SU-DHL-6 (cell line): Measurements from ENCODE around the gene MPHOSPH6.
"Not testable (repeated sequence)": the region's sequence is repeated elsewhere in the genome, so short reads cannot be mapped to it uniquely, and the experiment has no call there.

Experiments
- H2AFZ ChIP-seq: fragments of 200-600 bp; sonication (generic); 2 replicates; pipeline ENCODE4 v1.6.1; 2014; ENCODE audit warnings: low read depth, mild to moderate bottlenecking, moderate library complexity, mixed read lengths, antibody characterized with exemption, low read length; ENCODE audit not compliant: severe bottlenecking
- H3F3A ChIP-seq: fragments of 200-600 bp; shearing (Covaris generic); 2 replicates; pipeline ENCODE4 v1.6.0; 2016; ENCODE audit warnings: antibody characterized with exemption, mild to moderate bottlenecking; ENCODE audit not compliant: insufficient read depth
- H3K27ac ChIP-seq: fragments of 200-600 bp; sonication (generic); 2 replicates; pipeline ENCODE4 v1.5.1; 2016; ENCODE audit warnings: low read depth, mild to moderate bottlenecking, low read length, moderate library complexity, mixed read lengths
- H3K27me3 ChIP-seq: fragments of 200-600 bp; sonication (generic), shearing (Covaris generic); 2 replicates; pipeline ENCODE4 v1.6.0; 2014; ENCODE audit warnings: mild to moderate bottlenecking, low read length
- H3K36me3 ChIP-seq: fragments of 200-600 bp; sonication (generic); 2 replicates; pipeline ENCODE4 v1.6.1; 2014; ENCODE audit warnings: mild to moderate bottlenecking, low read length, mixed read lengths
- H3K4me2 ChIP-seq: fragments of 300-600, 200-600 bp; shearing (Covaris generic), sonication (generic); 2 replicates; pipeline ENCODE4 v1.6.0; 2014; ENCODE audit warnings: low read length, low read depth, mild to moderate bottlenecking; ENCODE audit not compliant: poor library complexity, severe bottlenecking
- H3K4me3 ChIP-seq: fragments of 200-600 bp; sonication (generic); 2 replicates; pipeline ENCODE4 v1.5.1; 2014; ENCODE audit warnings: antibody characterized with exemption, low read length, mild to moderate bottlenecking, mixed read lengths; ENCODE audit not compliant: insufficient read depth, poor library complexity, severe bottlenecking
- H3K79me2 ChIP-seq: fragments of 200-600 bp; sonication (generic); 2 replicates; pipeline ENCODE4 v1.6.1; 2014; ENCODE audit warnings: mild to moderate bottlenecking, low read length, moderate library complexity; ENCODE audit not compliant: insufficient read depth
- H3K9ac ChIP-seq: fragments of 200-600 bp; sonication (generic); 2 replicates; pipeline ENCODE4 v1.7.0; 2014; ENCODE audit warnings: mild to moderate bottlenecking, low read length
- H3K9me2 ChIP-seq: fragments of 200-600 bp; sonication (generic); replicated peaks from 2 replicates; pipeline ENCODE4 v1.6.1; 2014; ENCODE audit warnings: low read length; ENCODE audit not compliant: insufficient read depth
- H3K9me3 ChIP-seq: fragments of 200-600 bp; sonication (generic); 2 replicates; pipeline ENCODE4 v1.6.1; 2014; ENCODE audit warnings: low read length, mixed read lengths; ENCODE audit not compliant: insufficient read depth
- H4K20me1 ChIP-seq: fragments of 200-600 bp; sonication (generic); 2 replicates; pipeline ENCODE4 v1.6.1; 2014; ENCODE audit warnings: low read depth, mild to moderate bottlenecking, antibody characterized with exemption, low read length, moderate library complexity, mixed read lengths
- EZH2phosphoT487 ChIP-seq: fragments of 200-600 bp; sonication (generic), shearing (Covaris generic); conservative IDR thresholded peaks from 2 replicates; pipeline ENCODE4 v1.6.1; 2018; ENCODE audit warnings: mild to moderate bottlenecking, antibody characterized with exemption, low read length, moderate library complexity, mixed read lengths
- TF ChIP-seq, protein P1 (sequence below): fragments of 200-600 bp; sonication (generic); IDR thresholded peaks from one replicate; pipeline ENCODE4 v1.5.1; 2017; ENCODE audit warnings: antibody characterized with exemption, mild to moderate bottlenecking, low read length, moderate library complexity; ENCODE audit not compliant: insufficient read depth, poor library complexity, severe bottlenecking

MPHOSPH6 gene, protein sequence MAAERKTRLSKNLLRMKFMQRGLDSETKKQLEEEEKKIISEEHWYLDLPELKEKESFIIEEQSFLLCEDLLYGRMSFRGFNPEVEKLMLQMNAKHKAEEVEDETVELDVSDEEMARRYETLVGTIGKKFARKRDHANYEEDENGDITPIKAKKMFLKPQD

GRCh38 chr16:82169861-82170845, at the start of gene MPHOSPH6:
TSS of gene MPHOSPH6 (minus strand) at chr16:82170224. CDS start at chr16:82170175, 49 bp downstream.
- Histone ChIP-seq H3K4me3 (peak within 1 kb of the TSS; percentile 78), H3K36me3 (no peaks in the 10 kb centered on the region), H3K9me2 (no peaks in the 10 kb centered on the region), H2AFZ (peak within 1 kb of the TSS; percentile 88), H3K9ac (peak within 1 kb of the TSS; percentile 74), H3K27me3 (no peaks in the 10 kb centered on the region), H3K9me3 (no peaks in the 10 kb centered on the region), H3K4me2 (peak within 1 kb of the TSS; percentile 90), H3K27ac (no peak within 1 kb of the TSS), H3F3A (no peaks in the 10 kb centered on the region), H3K79me2 (peaks cover 32% of the 10 kb centered on the region; the same call in 1 of the 2 replicates), H4K20me1 (no peaks in the 10 kb centered on the region)
- TF ChIP-seq, protein P1, sequence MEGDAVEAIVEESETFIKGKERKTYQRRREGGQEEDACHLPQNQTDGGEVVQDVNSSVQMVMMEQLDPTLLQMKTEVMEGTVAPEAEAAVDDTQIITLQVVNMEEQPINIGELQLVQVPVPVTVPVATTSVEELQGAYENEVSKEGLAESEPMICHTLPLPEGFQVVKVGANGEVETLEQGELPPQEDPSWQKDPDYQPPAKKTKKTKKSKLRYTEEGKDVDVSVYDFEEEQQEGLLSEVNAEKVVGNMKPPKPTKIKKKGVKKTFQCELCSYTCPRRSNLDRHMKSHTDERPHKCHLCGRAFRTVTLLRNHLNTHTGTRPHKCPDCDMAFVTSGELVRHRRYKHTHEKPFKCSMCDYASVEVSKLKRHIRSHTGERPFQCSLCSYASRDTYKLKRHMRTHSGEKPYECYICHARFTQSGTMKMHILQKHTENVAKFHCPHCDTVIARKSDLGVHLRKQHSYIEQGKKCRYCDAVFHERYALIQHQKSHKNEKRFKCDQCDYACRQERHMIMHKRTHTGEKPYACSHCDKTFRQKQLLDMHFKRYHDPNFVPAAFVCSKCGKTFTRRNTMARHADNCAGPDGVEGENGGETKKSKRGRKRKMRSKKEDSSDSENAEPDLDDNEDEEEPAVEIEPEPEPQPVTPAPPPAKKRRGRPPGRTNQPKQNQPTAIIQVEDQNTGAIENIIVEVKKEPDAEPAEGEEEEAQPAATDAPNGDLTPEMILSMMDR, result no peak
- no peak for TF ChIP-seq EZH2phosphoT487

DNA sequence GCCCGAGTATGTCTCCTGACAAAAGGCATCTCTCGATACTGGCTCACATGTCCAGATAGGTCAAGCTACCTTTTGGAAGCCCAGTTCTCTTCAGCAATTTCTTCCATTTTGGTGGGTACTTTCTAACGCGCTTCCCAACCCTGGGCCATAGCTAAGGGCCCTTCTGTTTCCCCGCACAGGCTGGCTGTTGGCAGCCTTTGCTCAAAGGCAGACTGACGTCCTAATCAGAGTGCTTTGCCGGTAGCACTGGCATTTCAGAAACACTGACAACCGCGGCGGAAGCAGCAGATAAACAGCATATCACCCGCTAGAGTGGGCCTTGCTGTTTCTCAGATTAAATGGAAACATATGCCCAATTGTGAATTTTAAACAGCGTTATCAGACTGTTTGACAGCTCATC, 49.3 kb upstream of the MPHOSPH6 start:
- Histone ChIP-seq H4K20me1 (no peaks in the 10 kb centered on the region), H3K9me3 (no peaks in the 10 kb centered on the region)
- TF ChIP-seq, protein P1, result no peak
- TF ChIP-seq EZH2phosphoT487, result no peak

DNA sequence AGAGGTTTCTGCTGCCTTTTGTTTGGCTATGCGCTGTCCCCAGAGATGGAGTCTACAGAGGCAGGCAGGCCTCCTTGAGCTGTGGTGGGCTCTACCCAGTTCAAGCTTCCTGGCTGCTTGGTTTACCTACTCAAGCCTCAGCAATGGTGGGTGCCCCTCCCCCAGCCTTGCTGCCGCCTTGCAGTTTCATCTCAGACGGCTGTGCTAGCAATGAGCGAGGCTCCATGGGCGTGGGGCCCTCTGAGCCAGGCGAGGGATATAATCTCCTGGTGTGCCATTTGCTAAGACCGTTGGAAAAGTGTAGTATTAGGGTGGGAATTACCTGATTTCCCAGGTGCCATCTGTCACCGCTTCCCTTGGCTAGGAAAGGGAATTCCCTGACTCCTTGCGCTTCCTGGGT, 39.3 kb upstream of the MPHOSPH6 start:
- H3K79me2 ChIP-seq, H3F3A ChIP-seq, H3K27me3 ChIP-seq, H3K27ac ChIP-seq, H3K9me2 ChIP-seq, H3K36me3 ChIP-seq, H3K4me2 ChIP-seq, H2AFZ ChIP-seq, H3K4me3 ChIP-seq, H4K20me1 ChIP-seq, H3K9me3 ChIP-seq, H3K9ac ChIP-seq: not testable (repeated sequence)

More for the DNA sequence above, 49.3 kb upstream of the MPHOSPH6 start:
- no peaks in the 10 kb centered on the region for H3K27me3 ChIP-seq
- no peak overlapping the region for H3K4me2 ChIP-seq
- no peak overlapping the region for H2AFZ ChIP-seq
- no peaks in the 10 kb centered on the region for H3K79me2 ChIP-seq
- no peak overlapping the region for H3K9ac ChIP-seq
- no peak overlapping the region for H3K4me3 ChIP-seq
- H3F3A ChIP-seq, result no peaks in the 10 kb centered on the region
- no peak overlapping the region for H3K27ac ChIP-seq
- H3K9me2 ChIP-seq, result no peaks in the 10 kb centered on the region
- H3K36me3 ChIP-seq, result no peaks in the 10 kb centered on the region

- Histone ChIP-seq H3K9me3 (no peaks in the 10 kb centered on the region), H2AFZ (no peak overlapping the region), H3K36me3 (no peaks in the 10 kb centered on the region), H3K9me2 (no peaks in the 10 kb centered on the region), H3F3A (no peaks in the 10 kb centered on the region), H3K4me2 (no peak overlapping the region), H3K27ac (no peak overlapping the region), H4K20me1 (no peaks in the 10 kb centered on the region), H3K4me3 (no peak overlapping the region), H3K79me2 (no peaks in the 10 kb centered on the region), H3K9ac (no peak overlapping the region), H3K27me3 (no peaks in the 10 kb centered on the region)
- TF ChIP-seq, protein P1, result no peak
- TF ChIP-seq EZH2phosphoT487, result no peak
Measured at GRCh38 chr16:82203198-82203597, 33.2 kb upstream of the MPHOSPH6 start.
